ENCODE data around the gene PRPF40B. TPM values are rescaled to one million over a fixed set of nuclear protein-coding genes. Genes with fewer than 3 reads are reported as not detected.
A peak's percentile ranks its signal among the peaks of the same experiment; 100 is the strongest.

The PRPF40B gene
- total and polyA plus RNA-seq, 2 donors from 2014 or later = 20.1 to 33.3 TPM

DNA sequence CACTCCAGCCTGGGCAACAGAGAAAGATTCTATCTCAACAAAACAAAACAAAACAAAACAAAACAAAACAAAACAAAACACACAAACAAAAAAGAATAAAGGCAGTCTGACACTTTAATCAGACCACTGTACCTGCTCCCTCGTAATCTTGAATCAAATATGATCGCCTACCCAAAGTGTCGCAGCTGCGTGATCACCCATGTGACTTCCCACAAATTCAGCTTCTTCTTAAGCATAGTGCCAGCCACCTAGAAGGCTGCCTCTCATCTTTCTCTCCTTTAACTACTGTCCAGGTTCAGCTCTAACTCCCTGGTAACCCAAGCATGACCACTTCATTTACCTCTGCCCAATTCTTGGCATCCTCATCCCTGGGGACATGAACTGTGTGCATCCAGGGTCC lies 46.4 kb downstream of the PRPF40B start:
- TF ChIP-seq, protein P1, sequence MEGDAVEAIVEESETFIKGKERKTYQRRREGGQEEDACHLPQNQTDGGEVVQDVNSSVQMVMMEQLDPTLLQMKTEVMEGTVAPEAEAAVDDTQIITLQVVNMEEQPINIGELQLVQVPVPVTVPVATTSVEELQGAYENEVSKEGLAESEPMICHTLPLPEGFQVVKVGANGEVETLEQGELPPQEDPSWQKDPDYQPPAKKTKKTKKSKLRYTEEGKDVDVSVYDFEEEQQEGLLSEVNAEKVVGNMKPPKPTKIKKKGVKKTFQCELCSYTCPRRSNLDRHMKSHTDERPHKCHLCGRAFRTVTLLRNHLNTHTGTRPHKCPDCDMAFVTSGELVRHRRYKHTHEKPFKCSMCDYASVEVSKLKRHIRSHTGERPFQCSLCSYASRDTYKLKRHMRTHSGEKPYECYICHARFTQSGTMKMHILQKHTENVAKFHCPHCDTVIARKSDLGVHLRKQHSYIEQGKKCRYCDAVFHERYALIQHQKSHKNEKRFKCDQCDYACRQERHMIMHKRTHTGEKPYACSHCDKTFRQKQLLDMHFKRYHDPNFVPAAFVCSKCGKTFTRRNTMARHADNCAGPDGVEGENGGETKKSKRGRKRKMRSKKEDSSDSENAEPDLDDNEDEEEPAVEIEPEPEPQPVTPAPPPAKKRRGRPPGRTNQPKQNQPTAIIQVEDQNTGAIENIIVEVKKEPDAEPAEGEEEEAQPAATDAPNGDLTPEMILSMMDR (IDR thresholded peaks at IDR 0.05; ENCODE audit: borderline replicate concordance, extremely low read depth, insufficient read depth) = no peak
- FAIRE-seq (no peak), DNase-seq (no peak)
- no peak overlapping the region for H3K4me3 ChIP-seq (ENCODE audit: low read length in 3 of 3)
- H3K4me1 ChIP-seq (ENCODE audit: control insufficient read depth in 2 of 3, insufficient read depth in 2 of 3, low read depth in 1 of 3, low read length in 3 of 3) = peaks cover 22 to 48% (median 30%) of the 10 kb centered on the region in 3 donors
- no peaks in the 10 kb centered on the region for H3K36me3 ChIP-seq (ENCODE audit: control insufficient read depth in 2 of 3, insufficient read depth in 3 of 3, low read length in 3 of 3)
- H3K27me3 ChIP-seq (ENCODE audit: control insufficient read depth, insufficient read depth, low read length) = no peaks in the 10 kb centered on the region
- intact Hi-C loops (cut with DNase I) = no loop called here
- H3K27ac ChIP-seq (ENCODE audit: low read depth in 2 of 2, low read length in 2 of 2) = peak overlapping the region in 1 of 2 donors; percentile 44
- H3K9ac ChIP-seq (ENCODE audit: low read length in 3 of 3) = no peak overlapping the region
- no peaks in the 10 kb centered on the region for H3K9me3 ChIP-seq (ENCODE audit: control insufficient read depth in 2 of 3, insufficient read depth in 1 of 3, low read length in 3 of 3)

DNA sequence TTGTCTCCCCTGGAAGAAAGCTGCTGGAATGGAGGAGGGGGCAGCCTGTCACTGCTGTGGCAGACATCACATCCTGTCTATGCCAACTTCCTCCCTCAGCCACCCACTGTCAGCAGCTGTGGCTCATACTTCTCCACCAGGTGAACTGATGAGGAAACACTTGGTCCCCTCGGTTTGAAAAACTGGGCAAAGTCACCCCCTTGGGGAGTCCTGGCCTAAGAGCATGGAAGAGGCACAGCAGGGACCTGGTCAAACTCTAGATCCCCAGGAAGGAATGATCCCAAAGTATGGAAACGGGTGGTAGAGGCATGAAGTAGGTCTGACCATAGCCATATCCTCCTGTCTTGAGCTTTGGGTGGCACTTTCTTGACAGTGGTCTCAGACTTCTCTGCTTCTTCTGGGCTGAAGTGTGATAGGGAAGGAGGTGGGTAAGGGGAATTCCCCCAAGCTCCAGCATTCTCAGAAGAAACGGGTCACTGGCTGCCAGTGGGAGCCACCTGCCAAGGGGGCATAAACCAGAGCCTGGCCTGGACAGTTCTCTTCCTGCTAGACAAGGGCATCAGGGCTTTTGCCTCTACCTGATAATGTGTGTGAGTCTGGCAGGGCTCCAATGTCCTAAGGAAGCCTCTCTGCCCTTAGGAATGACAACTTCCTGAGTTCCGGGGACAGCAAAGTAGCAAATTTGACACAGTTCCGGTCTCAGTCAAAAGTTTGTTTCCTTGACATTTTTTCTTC lies 47.8 kb downstream of the PRPF40B start:
- TF ChIP-seq, protein P1 (IDR thresholded peaks at IDR 0.05; ENCODE audit: borderline replicate concordance, extremely low read depth, insufficient read depth) = no peak
- H3K4me3 ChIP-seq (ENCODE audit: low read length in 3 of 3) = no peak overlapping the region
- H3K27ac ChIP-seq (ENCODE audit: low read depth in 2 of 2, low read length in 2 of 2) = peak overlapping the region; percentile 59 to 94
- intact Hi-C loops (cut with DNase I) = no loop called here
- no peaks in the 10 kb centered on the region for H3K27me3 ChIP-seq (ENCODE audit: control insufficient read depth, insufficient read depth, low read length)
- H3K9ac ChIP-seq (ENCODE audit: low read length in 3 of 3) = peak overlapping the region in 1 of 3 donors; percentile 28
- H3K36me3 ChIP-seq (ENCODE audit: control insufficient read depth in 2 of 3, insufficient read depth in 3 of 3, low read length in 3 of 3) = no peaks in the 10 kb centered on the region
- no peaks in the 10 kb centered on the region for H3K9me3 ChIP-seq (ENCODE audit: control insufficient read depth in 2 of 3, insufficient read depth in 1 of 3, low read length in 3 of 3)
- peaks cover 22 to 44% (median 30%) of the 10 kb centered on the region in 3 donors for H3K4me1 ChIP-seq (ENCODE audit: control insufficient read depth in 2 of 3, insufficient read depth in 2 of 3, low read depth in 1 of 3, low read length in 3 of 3)
- DNase-seq (peak in 2 of 5 donors; percentile 42 to 62), FAIRE-seq (no peak)

DNA sequence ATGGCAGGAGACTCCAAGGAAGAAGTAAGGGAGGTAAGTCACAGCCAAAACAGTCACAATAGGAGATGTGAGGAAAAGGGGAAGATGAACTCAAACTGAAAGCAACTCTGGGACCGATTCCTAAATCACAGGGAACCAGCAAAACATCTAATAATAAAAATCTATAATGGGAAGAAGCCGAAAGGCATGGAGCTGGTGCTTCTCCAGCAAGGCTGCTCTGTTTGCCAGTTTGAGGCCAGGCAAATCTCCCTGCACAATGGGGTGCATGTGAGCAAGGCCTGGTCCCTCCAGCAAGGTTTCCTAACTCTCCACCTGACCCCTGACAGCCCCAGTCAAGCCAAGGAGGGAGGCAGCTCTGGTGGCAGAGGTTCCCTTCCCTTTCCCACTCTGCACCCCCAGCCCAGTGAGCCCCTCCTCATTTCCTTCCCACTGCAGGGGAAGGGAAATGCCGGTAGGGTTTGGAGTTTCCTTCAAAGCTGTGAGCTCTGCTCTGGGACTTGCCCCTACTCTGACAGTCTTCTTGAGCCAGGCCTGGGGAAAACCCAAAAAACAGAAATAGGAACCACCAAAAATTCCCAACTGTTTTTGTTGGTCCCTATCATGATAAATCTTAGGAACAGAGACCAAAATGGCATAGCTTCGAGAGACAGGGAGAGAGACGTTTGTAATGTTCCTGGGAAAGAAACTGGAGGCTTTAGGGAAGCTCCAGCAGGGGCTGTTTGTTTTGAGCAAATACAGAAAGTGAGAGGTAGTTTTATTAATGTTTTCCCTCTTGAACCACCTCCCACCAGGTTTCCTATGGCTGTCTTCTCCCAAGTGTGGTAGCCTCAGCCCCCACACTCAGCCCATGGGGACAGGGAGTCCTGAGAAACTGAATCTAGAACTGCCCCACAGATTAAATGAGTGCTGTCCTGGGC lies 49.2 kb downstream of the PRPF40B start:
- TF ChIP-seq, protein P1 (IDR thresholded peaks at IDR 0.05; ENCODE audit: borderline replicate concordance, extremely low read depth, insufficient read depth) = no peak
- DNase-seq (peak in 1 of 5 donors; percentile 64), FAIRE-seq (no peak)
- Histone ChIP-seq H3K4me1 (ENCODE audit: control insufficient read depth in 2 of 3, insufficient read depth in 2 of 3, low read depth in 1 of 3, low read length in 3 of 3) (peaks cover 22 to 43% (median 30%) of the 10 kb centered on the region in 3 donors), H3K4me3 (ENCODE audit: low read length in 3 of 3) (no peak overlapping the region), H3K9me3 (ENCODE audit: control insufficient read depth in 2 of 3, insufficient read depth in 1 of 3, low read length in 3 of 3) (no peaks in the 10 kb centered on the region), H3K27ac (ENCODE audit: low read depth in 2 of 2, low read length in 2 of 2) (peak overlapping the region; percentile 79 to 94), H3K9ac (ENCODE audit: low read length in 3 of 3) (peak overlapping the region in 2 of 3 donors; percentile 10 to 28), H3K36me3 (ENCODE audit: control insufficient read depth in 2 of 3, insufficient read depth in 3 of 3, low read length in 3 of 3) (no peaks in the 10 kb centered on the region), H3K27me3 (ENCODE audit: control insufficient read depth, insufficient read depth, low read length) (no peaks in the 10 kb centered on the region)
- intact Hi-C loops (cut with DNase I) = no loop called here

All from kidney (tissue), 14 donors.